Measurements from ENCODE around the gene GNB1. TPM values are rescaled to one million over a fixed set of nuclear protein-coding genes. Genes with fewer than 3 reads are reported as not detected.

GNB1 gene
- polyA plus RNA-seq, 1 of the 3 experiments (the other 2 are of a cell fraction) = 355 TPM

- Histone ChIP-seq H3K27me3 (ENCODE audit: insufficient read depth) (no peaks in the 10 kb centered on the region), H2AFZ (ENCODE audit: low read depth) (no peak overlapping the region), H3K36me3 (replicated peaks in 1 of 2; ENCODE audit: control insufficient read depth in 1 of 2, insufficient read depth in 2 of 2, low read length in 1 of 2) (peaks cover 26 to 38% of the 10 kb centered on the region in 2 experiments), H3F3A (replicated peaks; ENCODE audit: insufficient read depth) (peaks cover 32% of the 10 kb centered on the region), H3K27ac (ENCODE audit: low read depth in 2 of 2, low read length in 1 of 2) (no peak overlapping the region), H3K79me2 (ENCODE audit: insufficient read depth) (peaks cover 100% of the 10 kb centered on the region), H3K4me2 (no peak overlapping the region), H3K4me3 (ENCODE audit: low read depth in 2 of 2, low read length in 1 of 2) (no peak overlapping the region), H3K9ac (no peak overlapping the region), H3K9me2 (no peaks in the 10 kb centered on the region), H3K4me1 (ENCODE audit: control insufficient read depth in 1 of 2, insufficient read depth in 2 of 2, low read depth in 1 of 2, low read length in 1 of 2) (peaks cover 4 to 15% of the 10 kb centered on the region in 2 experiments; a peak in 2 of 4 replicates), H3K9me3 (no peaks in the 10 kb centered on the region), H4K20me1 (ENCODE audit: insufficient read depth) (peaks cover 91% of the 10 kb centered on the region)
- 93% methylated on average over 5 of the region's 5 CpGs for WGBS (ENCODE audit: low lambda C conversion rate)
- ChIA-PET CTCF (interaction anchor here (2.6 kb wide), 1 partner anchor 81 kb away, joined by 9 read pairs; no protein-coding TSS in a partner anchor), POLR2A (no interaction called here)
- TF ChIP-seq RXRA (IDR thresholded peaks at IDR 0.05; ENCODE audit: borderline replicate concordance, low read depth) (no peak), YY1 (IDR thresholded peaks at IDR 0.05; ENCODE audit: low read depth) (no peak), TAF1 (IDR thresholded peaks at IDR 0.05; ENCODE audit: borderline replicate concordance, low read depth, low read length) (no peak), TCF12 (IDR thresholded peaks at IDR 0.05) (no peak), CHD2 (IDR thresholded peaks at IDR 0.05; ENCODE audit: low read length, partially characterized antibody) (no peak), RFX5 (IDR thresholded peaks at IDR 0.05; ENCODE audit: low read length) (no peak), MEF2A (IDR thresholded peaks at IDR 0.05; ENCODE audit: borderline replicate concordance, low read depth) (no peak), NFIC (IDR thresholded peaks at IDR 0.05; ENCODE audit: borderline replicate concordance) (no peak), USF1 (IDR thresholded peaks at IDR 0.05; ENCODE audit: borderline replicate concordance, low read depth) (no peak)
- TF ChIP-seq, protein P1, sequence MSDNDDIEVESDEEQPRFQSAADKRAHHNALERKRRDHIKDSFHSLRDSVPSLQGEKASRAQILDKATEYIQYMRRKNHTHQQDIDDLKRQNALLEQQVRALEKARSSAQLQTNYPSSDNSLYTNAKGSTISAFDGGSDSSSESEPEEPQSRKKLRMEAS (IDR thresholded peaks at IDR 0.05; ENCODE audit: low read depth) = no peak
- DNase-seq = no peak
Measured at GRCh38 chr1:1825217-1825616, 65.7 kb downstream of the GNB1 start.

DNA sequence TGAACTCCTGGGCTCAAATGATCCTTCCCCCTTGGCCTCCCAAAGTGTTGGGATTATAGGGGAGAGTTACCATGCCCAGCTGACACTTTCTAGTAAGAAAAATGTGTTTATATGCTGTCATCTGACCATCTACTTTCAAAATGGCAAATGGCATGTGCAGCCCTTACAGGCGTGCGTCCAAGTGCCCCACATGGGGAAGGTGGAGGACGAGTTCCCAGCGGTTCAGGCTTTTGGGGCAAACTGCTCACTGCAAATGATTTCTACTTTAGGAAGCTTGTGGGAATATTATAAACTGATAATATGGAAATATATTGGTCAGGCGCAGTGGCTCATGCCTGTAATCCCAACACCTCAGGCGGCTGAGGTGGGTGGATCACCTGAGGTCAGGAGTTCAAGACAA, 71.1 kb downstream of the GNB1 start:
- H3K27ac ChIP-seq (ENCODE audit: low read depth in 2 of 2, low read length in 1 of 2) = no peak overlapping the region
- peaks cover 68% of the 10 kb centered on the region for H4K20me1 ChIP-seq (ENCODE audit: insufficient read depth)
- no peaks in the 10 kb centered on the region for H3K9me2 ChIP-seq
- H2AFZ ChIP-seq (ENCODE audit: low read depth) = no peak overlapping the region
- H3K4me1 ChIP-seq (ENCODE audit: control insufficient read depth in 1 of 2, insufficient read depth in 2 of 2, low read depth in 1 of 2, low read length in 1 of 2) = no peaks in the 10 kb centered on the region
- no peak overlapping the region for H3K4me2 ChIP-seq
- H3K79me2 ChIP-seq (ENCODE audit: insufficient read depth) = peaks cover 99% of the 10 kb centered on the region
- no peaks in the 10 kb centered on the region for H3K27me3 ChIP-seq (ENCODE audit: insufficient read depth)
- peaks cover 50 to 61% of the 10 kb centered on the region in 2 experiments for H3K36me3 ChIP-seq (replicated peaks in 1 of 2; ENCODE audit: control insufficient read depth in 1 of 2, insufficient read depth in 2 of 2, low read length in 1 of 2)
- no peak overlapping the region for H3K9ac ChIP-seq
- ChIA-PET POLR2A (interaction anchor here (0.6 kb wide), 1 partner anchor 23 kb away, joined by 4 read pairs; no protein-coding TSS in a partner anchor), CTCF (interaction anchor here (1.0 to 1.2 kb wide), 2 partner anchors 12 to 89 kb away, joined by 3 to 4 read pairs; no protein-coding TSS in a partner anchor)
- TF ChIP-seq TEAD4 (IDR thresholded peaks at IDR 0.05; ENCODE audit: borderline replicate concordance, insufficient read depth) = no peak
- no peak for DNase-seq
- 97% methylated on average over 6 of the region's 6 CpGs for WGBS (ENCODE audit: low lambda C conversion rate)
- H3F3A ChIP-seq (replicated peaks; ENCODE audit: insufficient read depth) = peaks cover 30% of the 10 kb centered on the region
- H3K9me3 ChIP-seq = no peaks in the 10 kb centered on the region
- H3K4me3 ChIP-seq (ENCODE audit: low read depth in 2 of 2, low read length in 1 of 2) = no peak overlapping the region

GRCh38 chr1:1817221-1817620, 73.7 kb downstream of the GNB1 start:
- ChIA-PET POLR2A (no interaction called here), CTCF (no interaction called here)
- no peaks in the 10 kb centered on the region for H3K9me3 ChIP-seq
- 97% methylated on average over 3 of the region's 3 CpGs for WGBS (ENCODE audit: low lambda C conversion rate)
- no peak overlapping the region for H3K4me3 ChIP-seq (ENCODE audit: low read depth in 2 of 2, low read length in 1 of 2)
- H4K20me1 ChIP-seq (ENCODE audit: insufficient read depth) = peaks cover 50% of the 10 kb centered on the region
- no peaks in the 10 kb centered on the region for H3K9me2 ChIP-seq
- H3K27ac ChIP-seq (ENCODE audit: low read depth in 2 of 2, low read length in 1 of 2) = no peak overlapping the region; a peak in 1 of 4 replicates
- H3K9ac ChIP-seq = no peak overlapping the region
- no peak overlapping the region for H2AFZ ChIP-seq (ENCODE audit: low read depth)
- no peak for DNase-seq
- no peak for TF ChIP-seq SIN3A (IDR thresholded peaks at IDR 0.05; ENCODE audit: borderline replicate concordance, low read depth, low read length)
- H3K36me3 ChIP-seq (replicated peaks in 1 of 2; ENCODE audit: control insufficient read depth in 1 of 2, insufficient read depth in 2 of 2, low read length in 1 of 2) = peaks cover 48 to 65% of the 10 kb centered on the region in 2 experiments
- H3K27me3 ChIP-seq (ENCODE audit: insufficient read depth) = no peaks in the 10 kb centered on the region
- H3F3A ChIP-seq (replicated peaks; ENCODE audit: insufficient read depth) = peaks cover 26% of the 10 kb centered on the region
- H3K4me2 ChIP-seq = no peak overlapping the region
- peaks cover 97% of the 10 kb centered on the region for H3K79me2 ChIP-seq (ENCODE audit: insufficient read depth)
- no peaks in the 10 kb centered on the region for H3K4me1 ChIP-seq (ENCODE audit: control insufficient read depth in 1 of 2, insufficient read depth in 2 of 2, low read depth in 1 of 2, low read length in 1 of 2)
